HG03175 (cell line): Measurements from ENCODE around the gene TYW1B.
A peak's percentile ranks its signal among the peaks of the same experiment; 100 is the strongest.
"Not testable (repeated sequence)": the region's sequence is repeated elsewhere in the genome, so short reads cannot be mapped to it uniquely, and the experiment has no call there.

Source experiments
- ATAC-seq: cut with Tn5 transposase; IDR thresholded peaks from one replicate; pipeline ENCODE4 v1.9.1; 2021; ENCODE audit warnings: mild to moderate bottlenecking, moderate library complexity; ENCODE audit not compliant: unreplicated experiment

Gene TYW1B

GRCh38 chr7:72827839-72828591, at the start of gene TYW1B:
TSS of gene TYW1B (minus strand) at chr7:72828200. CDS start at chr7:72828075, 125 bp downstream.
- peak; percentile 87 for ATAC-seq

GRCh38 chr7:72867591-72867990, 39.6 kb upstream of the TYW1B start:
- ATAC-seq, result not testable (repeated sequence)

GRCh38 chr7:72858846-72859400, 30.9 kb upstream of the TYW1B start:
- ATAC-seq, result not testable (repeated sequence)

GRCh38 chr7:72857925-72858324, 29.9 kb upstream of the TYW1B start:
- not testable (repeated sequence) for ATAC-seq

- not testable (repeated sequence) for ATAC-seq
These were observed 27.3 kb upstream of the TYW1B start for GRCh38 chr7:72855261-72855660.

GRCh38 chr7:72852937-72853336, 24.9 kb upstream of the TYW1B start:
- ATAC-seq, result not testable (repeated sequence)

GRCh38 chr7:72850746-72851145, 22.7 kb upstream of the TYW1B start:
- ATAC-seq, result not testable (repeated sequence)

- ATAC-seq, result not testable (repeated sequence)
These were observed 16.1 kb upstream of the TYW1B start for GRCh38 chr7:72844146-72844545.

GRCh38 chr7:72843166-72843565, 15.2 kb upstream of the TYW1B start:
- ATAC-seq, result not testable (repeated sequence)

- ATAC-seq, result not testable (repeated sequence)
These were observed 13.0 kb upstream of the TYW1B start for GRCh38 chr7:72840966-72841511.

GRCh38 chr7:72838315-72838714, 10.3 kb upstream of the TYW1B start:
- not testable (repeated sequence) for ATAC-seq

- not testable (repeated sequence) for ATAC-seq
These were observed 9.3 kb upstream of the TYW1B start for GRCh38 chr7:72837291-72837690.

- ATAC-seq, result not testable (repeated sequence)
These were observed 2.6 kb upstream of the TYW1B start for GRCh38 chr7:72830567-72830966.

GRCh38 chr7:72829687-72830354, 1.8 kb upstream of the TYW1B start:
- ATAC-seq, result peak; percentile 18

- ATAC-seq, result peak; percentile 58
These were observed 1.3 kb upstream of the TYW1B start for GRCh38 chr7:72829291-72829686.

- not testable (repeated sequence) for ATAC-seq
These were observed 4.0 kb downstream of the TYW1B start for GRCh38 chr7:72823765-72824732.

- not testable (repeated sequence) for ATAC-seq
These were observed 5.5 kb downstream of the TYW1B start for GRCh38 chr7:72822497-72822896.

GRCh38 chr7:72818663-72819361, 9.2 kb downstream of the TYW1B start:
- ATAC-seq, result not testable (repeated sequence)

GRCh38 chr7:72817661-72818060, 10.3 kb downstream of the TYW1B start:
- ATAC-seq, result not testable (repeated sequence)
